ENCODE data around the gene WDR27. TPM values are rescaled to one million over a fixed set of nuclear protein-coding genes. Genes with fewer than 3 reads are reported as not detected.

WDR27 gene
- total RNA-seq, 2 donors from 2014 or later = 17.8 to 53.1 TPM

- H3K27ac ChIP-seq = no peak overlapping the region
- DNase-seq (ENCODE audit: low spot score) = no peak
- no peaks in the 10 kb centered on the region for H3K9me3 ChIP-seq
- WGBS = 97% methylated on average over 11 of the region's 11 CpGs
- intact Hi-C loops (cut with DNase I) = loop anchor here (10.0 kb wide), 1 partner anchor 698 kb away; no protein-coding TSS in a partner anchor
- TF ChIP-seq POLR2A (IDR thresholded peaks at IDR 0.05) = no peak
- no peak for TF ChIP-seq CTCF (IDR thresholded peaks at IDR 0.05)
- TF ChIP-seq POLR2AphosphoS5 (IDR thresholded peaks at IDR 0.05) = no peak
- no peaks in the 10 kb centered on the region for H3K27me3 ChIP-seq (replicated peaks; ENCODE audit: insufficient read depth)
- H3K4me3 ChIP-seq = no peak overlapping the region
- no peaks in the 10 kb centered on the region for H3K4me1 ChIP-seq (replicated peaks)
- H3K36me3 ChIP-seq = no peaks in the 10 kb centered on the region
Measured at GRCh38 chr6:169652896-169653295, 48.9 kb downstream of the WDR27 start.

GRCh38 chr6:169651498-169651897 is 50.3 kb downstream of the WDR27 start:
- Histone ChIP-seq H3K9me3 (no peaks in the 10 kb centered on the region), H3K36me3 (no peaks in the 10 kb centered on the region), H3K27me3 (replicated peaks; ENCODE audit: insufficient read depth) (no peaks in the 10 kb centered on the region), H3K27ac (no peak overlapping the region), H3K4me3 (no peak overlapping the region), H3K4me1 (replicated peaks) (no peaks in the 10 kb centered on the region)
- TF ChIP-seq POLR2A (IDR thresholded peaks at IDR 0.05) = no peak
- no peak for TF ChIP-seq POLR2AphosphoS5 (IDR thresholded peaks at IDR 0.05)
- TF ChIP-seq CTCF (IDR thresholded peaks at IDR 0.05) = no peak
- intact Hi-C loops (cut with DNase I) = loop anchor here (10.0 kb wide), 1 partner anchor 697 kb away; no protein-coding TSS in a partner anchor
- DNase-seq (ENCODE audit: low spot score) = no peak
- WGBS = 94% methylated on average over 12 of the region's 12 CpGs

GRCh38 chr6:169650959-169651292 is 50.9 kb downstream of the WDR27 start:
- no peak for DNase-seq (ENCODE audit: low spot score)
- Histone ChIP-seq H3K27ac (no peak overlapping the region), H3K9me3 (no peaks in the 10 kb centered on the region), H3K27me3 (replicated peaks; ENCODE audit: insufficient read depth) (no peaks in the 10 kb centered on the region), H3K36me3 (no peaks in the 10 kb centered on the region), H3K4me1 (replicated peaks) (no peaks in the 10 kb centered on the region), H3K4me3 (no peak overlapping the region)
- TF ChIP-seq POLR2A (IDR thresholded peaks at IDR 0.05) (no peak), CTCF (IDR thresholded peaks at IDR 0.05) (no peak), POLR2AphosphoS5 (IDR thresholded peaks at IDR 0.05) (no peak)
- intact Hi-C loops (cut with DNase I) = loop anchor here (10.0 kb wide), 1 partner anchor 696 kb away; no protein-coding TSS in a partner anchor
- WGBS = 81% methylated on average over 6 of the region's 6 CpGs

GRCh38 chr6:169650241-169650958 is 51.4 kb downstream of the WDR27 start:
- Histone ChIP-seq H3K36me3 (no peaks in the 10 kb centered on the region), H3K27me3 (replicated peaks; ENCODE audit: insufficient read depth) (no peaks in the 10 kb centered on the region), H3K27ac (no peak overlapping the region), H3K4me3 (no peak overlapping the region), H3K4me1 (replicated peaks) (no peaks in the 10 kb centered on the region), H3K9me3 (no peaks in the 10 kb centered on the region)
- DNase-seq (ENCODE audit: low spot score) = no peak
- TF ChIP-seq CTCF (IDR thresholded peaks at IDR 0.05) (no peak), POLR2A (IDR thresholded peaks at IDR 0.05) (no peak), POLR2AphosphoS5 (IDR thresholded peaks at IDR 0.05) (no peak)
- intact Hi-C loops (cut with DNase I) = loop anchor here (10.0 kb wide), 1 partner anchor 696 kb away; no protein-coding TSS in a partner anchor
- over 99% methylated on average over 3 of the region's 3 CpGs for WGBS

- H3K27me3 ChIP-seq (replicated peaks; ENCODE audit: insufficient read depth) = no peaks in the 10 kb centered on the region
- no peak for TF ChIP-seq POLR2AphosphoS5 (IDR thresholded peaks at IDR 0.05)
- no peak for TF ChIP-seq CTCF (IDR thresholded peaks at IDR 0.05)
- TF ChIP-seq POLR2A (IDR thresholded peaks at IDR 0.05) = no peak
- no peaks in the 10 kb centered on the region for H3K4me1 ChIP-seq (replicated peaks)
- intact Hi-C loops (cut with DNase I) = no loop called here
- DNase-seq (ENCODE audit: low spot score) = no peak
- no peaks in the 10 kb centered on the region for H3K9me3 ChIP-seq
- 84% methylated on average over 9 of the region's 9 CpGs for WGBS
- no peak overlapping the region for H3K4me3 ChIP-seq
- H3K36me3 ChIP-seq = no peaks in the 10 kb centered on the region
- no peak overlapping the region for H3K27ac ChIP-seq
Measured at GRCh38 chr6:169648617-169649016, 53.2 kb downstream of the WDR27 start.

Measured in prostate gland (tissue), 2 donors.